ENCODE measurements around the gene FGD3.
"Not testable (repeated sequence)": the region's sequence is repeated elsewhere in the genome, so short reads cannot be mapped to it uniquely, and the experiment has no call there.

FGD3 gene

DNA sequence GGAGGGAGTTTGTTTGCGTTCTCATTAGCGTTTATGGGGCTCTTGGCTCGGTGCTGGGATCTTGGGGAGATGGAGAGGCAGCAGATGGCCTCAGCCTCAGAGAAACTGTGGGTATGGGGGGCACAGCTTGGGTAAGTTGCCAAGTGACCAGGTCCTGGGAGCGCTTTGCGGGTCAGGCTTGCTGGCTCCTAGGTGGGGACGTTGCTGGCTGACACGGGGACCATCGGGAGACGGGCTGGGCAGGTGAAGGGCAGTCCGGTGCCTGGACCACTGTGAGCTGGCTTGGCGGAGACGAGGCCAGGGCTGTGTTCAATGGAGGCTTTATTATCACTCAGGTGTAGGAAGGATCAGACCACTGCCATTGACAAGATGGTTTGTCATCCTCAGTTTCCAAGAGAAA is 30.0 kb downstream of the FGD3 start:
- DNase-seq (ENCODE audit: insufficient read length, low spot score) = no peak
- no peak for FAIRE-seq
- no peak for TF ChIP-seq POLR2A (IDR thresholded peaks at IDR 0.05; ENCODE audit: low read depth, low read length)

DNA sequence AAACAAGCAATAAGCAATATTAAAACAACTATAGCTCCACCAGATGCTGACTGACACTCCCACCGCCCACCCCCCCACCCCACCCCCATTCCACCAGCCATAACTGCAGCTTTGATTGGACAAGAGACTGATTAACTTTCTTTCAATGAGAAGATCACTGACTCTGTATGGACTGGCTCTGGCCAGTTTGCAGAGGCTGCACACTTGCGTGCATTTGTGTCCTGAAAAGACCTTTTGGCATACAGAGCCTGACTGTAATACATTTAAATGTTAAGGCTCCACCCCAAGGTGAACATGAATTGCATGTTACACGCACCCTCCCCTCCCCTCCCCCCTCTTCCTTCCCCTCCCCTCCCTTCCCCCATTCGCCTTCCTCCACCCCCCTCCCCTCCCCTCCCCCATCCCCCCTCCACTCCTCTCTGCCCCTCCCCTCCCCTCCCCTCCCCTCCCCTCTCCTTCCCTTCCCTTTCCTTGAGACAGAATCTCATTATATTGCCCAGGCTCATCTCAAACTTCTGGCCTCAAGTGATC is 31.1 kb downstream of the FGD3 start:
- FAIRE-seq (no peak), DNase-seq (ENCODE audit: insufficient read length, low spot score) (no peak)
- TF ChIP-seq POLR2A (IDR thresholded peaks at IDR 0.05; ENCODE audit: low read depth, low read length) = no peak

DNA sequence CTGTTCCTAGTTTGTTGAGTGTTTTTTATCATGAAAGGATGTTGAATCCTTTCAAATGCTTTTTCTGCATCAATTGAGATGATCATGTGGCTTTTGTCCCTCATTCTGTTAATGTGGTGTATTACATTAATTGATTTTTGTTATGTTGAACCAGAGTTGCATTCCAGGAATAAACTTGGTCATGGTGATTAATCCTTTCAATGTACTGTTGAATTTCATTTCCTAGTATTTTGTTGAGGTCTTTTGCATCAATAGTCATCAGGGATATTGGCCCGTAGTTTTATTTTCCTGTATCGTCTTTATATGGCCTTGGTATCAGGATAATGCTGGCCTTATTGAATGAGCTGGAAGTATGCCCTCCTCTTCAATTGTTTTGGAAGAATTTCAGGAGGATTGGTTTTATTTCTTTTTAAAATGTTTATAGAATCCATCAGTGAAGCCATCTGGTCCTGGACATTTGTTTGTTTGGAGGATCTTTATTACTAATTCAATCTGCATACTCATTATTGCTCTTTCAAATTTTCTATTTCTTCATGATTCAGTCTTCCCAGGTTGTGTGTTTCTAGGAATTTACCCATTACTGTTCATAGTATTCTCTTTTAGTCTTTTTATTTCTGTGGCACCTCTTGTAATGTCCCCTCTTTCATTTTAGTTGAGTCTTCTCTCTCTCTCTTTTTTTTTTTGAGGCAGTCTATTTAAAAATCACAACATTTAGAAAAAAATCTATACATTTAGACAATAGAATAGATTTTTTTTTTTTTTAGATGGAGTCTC is 32.1 kb downstream of the FGD3 start:
- no peak for FAIRE-seq
- no peak for DNase-seq (ENCODE audit: insufficient read length, low spot score)
- TF ChIP-seq POLR2A (IDR thresholded peaks at IDR 0.05; ENCODE audit: low read depth, low read length) = no peak

DNA sequence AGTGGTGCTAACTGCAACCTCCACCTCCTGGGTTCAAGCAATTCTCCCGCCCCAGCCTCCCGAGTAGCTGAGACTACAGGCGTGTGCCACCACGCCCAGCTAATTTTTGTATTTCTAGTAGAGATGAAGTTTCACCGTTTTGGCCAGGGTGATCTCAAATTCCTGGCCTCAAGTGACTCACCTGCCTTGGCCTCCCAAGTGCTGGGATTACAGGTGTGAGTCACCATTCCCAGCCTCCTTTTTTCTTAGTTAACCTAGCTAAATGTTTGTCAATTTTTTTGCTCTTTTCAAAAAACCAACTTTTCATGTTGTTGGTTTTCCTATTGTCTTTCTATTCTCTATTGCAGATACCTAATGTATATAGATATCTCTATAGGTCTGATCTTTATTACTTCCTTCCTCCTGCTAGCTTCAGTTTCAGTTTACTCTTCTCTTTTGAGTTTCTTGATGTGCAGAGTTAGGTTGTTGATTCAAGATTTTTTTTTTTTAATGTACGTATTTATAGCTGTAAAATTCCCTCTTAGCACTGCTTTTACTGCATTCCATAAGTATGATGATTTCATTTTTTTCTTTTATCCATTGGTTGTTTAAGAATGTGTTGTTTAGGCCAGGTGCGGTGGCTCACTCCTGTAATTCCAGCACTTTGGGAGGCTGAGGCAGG is 32.9 kb downstream of the FGD3 start:
- no peak for FAIRE-seq

DNA sequence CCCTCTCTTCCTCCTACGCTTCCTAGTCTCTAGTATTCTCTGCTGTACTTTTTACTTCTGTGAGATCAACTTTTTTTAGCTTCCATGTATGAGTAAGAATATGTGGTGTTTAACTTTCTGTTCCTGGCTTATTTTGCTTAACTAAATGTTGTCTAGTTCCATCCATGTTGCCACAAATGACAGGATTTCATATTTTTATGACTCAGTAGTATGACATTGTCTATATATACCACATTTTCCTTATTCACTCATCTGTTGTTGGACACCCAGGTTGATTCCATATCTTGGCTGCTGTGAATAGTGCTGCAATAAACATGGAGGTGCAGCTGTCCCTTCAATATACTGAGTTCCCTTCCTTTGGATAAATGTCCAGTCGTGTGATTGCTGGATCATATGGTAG is 34.8 kb downstream of the FGD3 start:
- DNase-seq (ENCODE audit: insufficient read length, low spot score) = no peak
- no peak for TF ChIP-seq POLR2A (IDR thresholded peaks at IDR 0.05; ENCODE audit: low read depth, low read length)
- no peak for FAIRE-seq

More for the DNA sequence above, 32.9 kb downstream of the FGD3 start:
- no peak for DNase-seq (ENCODE audit: insufficient read length, low spot score)
- TF ChIP-seq POLR2A (IDR thresholded peaks at IDR 0.05; ENCODE audit: low read depth, low read length) = no peak

DNA sequence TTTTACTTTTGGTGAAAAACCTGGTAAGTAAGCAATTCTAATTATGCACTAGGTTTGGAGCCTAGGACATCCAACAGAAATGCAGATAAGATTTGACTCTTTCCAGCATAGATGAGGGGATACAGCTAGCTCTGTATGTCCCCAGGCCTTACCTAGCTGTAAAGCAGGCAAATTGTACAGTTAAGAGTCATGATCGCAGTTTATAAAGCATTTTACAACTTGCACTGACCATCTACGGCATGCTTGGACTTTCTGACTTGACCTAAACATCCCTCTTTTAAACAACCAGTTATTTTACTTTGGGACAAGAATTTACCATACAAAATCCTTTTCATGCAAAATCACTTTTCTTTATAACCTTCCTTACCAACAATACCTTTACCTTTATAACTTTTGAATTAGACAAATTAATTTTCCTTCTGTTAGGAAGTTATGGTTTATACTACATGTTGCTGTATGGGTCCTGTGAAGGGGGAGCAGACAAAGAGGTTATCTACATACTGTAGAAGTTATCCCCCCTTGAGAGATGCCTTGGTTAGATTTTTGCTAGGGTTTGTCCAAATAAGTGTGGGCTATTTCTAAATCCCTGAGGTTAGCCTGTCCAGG is 36.8 kb downstream of the FGD3 start:
- no peak for FAIRE-seq
- no peak for TF ChIP-seq POLR2A (IDR thresholded peaks at IDR 0.05; ENCODE audit: low read depth, low read length)
- no peak for DNase-seq (ENCODE audit: insufficient read length, low spot score)

- TF ChIP-seq POLR2A (IDR thresholded peaks at IDR 0.05; ENCODE audit: low read depth, low read length) = no peak
These were observed 37.7 kb downstream of the FGD3 start for GRCh38 chr9:92984976-92985375.

DNA sequence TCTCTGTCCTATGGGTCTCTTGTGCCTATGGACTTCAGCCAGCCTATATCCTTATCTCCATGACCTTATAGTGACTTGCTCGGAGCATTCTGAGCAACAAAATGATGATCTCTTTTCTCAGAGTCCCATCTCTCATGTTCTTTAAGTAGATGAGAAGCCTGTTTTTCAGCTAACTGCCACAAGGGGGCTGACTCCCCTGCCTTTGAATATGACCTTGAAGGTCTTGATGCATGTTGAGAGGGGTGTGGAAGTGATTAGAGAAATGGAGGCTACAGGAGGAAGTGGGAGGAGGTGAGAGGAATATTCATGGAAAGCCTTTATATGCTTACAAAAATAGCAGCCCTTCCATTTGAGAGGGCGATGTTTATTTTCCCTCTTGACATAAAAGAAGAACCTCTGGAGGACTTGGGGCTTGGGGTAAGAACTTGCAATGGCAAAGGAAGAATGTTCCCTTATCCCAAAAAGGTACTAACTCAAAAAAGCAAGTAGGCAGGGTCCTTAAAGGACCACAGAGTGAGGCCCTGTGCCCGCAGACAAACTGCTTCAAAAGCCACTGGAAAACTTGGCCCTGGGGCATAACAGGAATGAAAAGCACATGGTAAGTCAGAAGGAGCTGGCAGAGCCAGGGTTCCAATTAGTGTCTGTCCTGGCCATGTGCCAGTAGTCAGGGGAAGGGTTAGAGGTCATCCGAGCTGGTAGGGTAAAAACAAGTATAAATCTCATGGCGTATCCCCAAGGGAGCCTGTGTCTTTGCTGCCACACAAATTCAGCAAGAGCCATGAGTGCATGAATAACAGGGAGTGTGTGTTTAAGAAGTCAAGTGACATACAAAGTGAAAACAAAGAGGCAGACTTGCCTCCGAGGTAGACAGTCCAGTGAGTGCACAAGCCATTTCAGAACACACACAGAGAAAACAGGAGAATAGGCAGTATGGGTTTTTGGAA is 39.1 kb downstream of the FGD3 start:
- TF ChIP-seq POLR2A (IDR thresholded peaks at IDR 0.05; ENCODE audit: low read depth, low read length) = no peak
- no peak for FAIRE-seq
- no peak for DNase-seq (ENCODE audit: insufficient read length, low spot score)

More at GRCh38 chr9:92984976-92985375, 37.7 kb downstream of the FGD3 start:
- DNase-seq (ENCODE audit: insufficient read length, low spot score) = no peak
- no peak for FAIRE-seq

GRCh38 chr9:92988215-92988768 is 41.0 kb downstream of the FGD3 start:
- DNase-seq (ENCODE audit: insufficient read length, low spot score) (no peak), FAIRE-seq (no peak)
- TF ChIP-seq POLR2A (IDR thresholded peaks at IDR 0.05; ENCODE audit: low read depth, low read length) = no peak

DNA sequence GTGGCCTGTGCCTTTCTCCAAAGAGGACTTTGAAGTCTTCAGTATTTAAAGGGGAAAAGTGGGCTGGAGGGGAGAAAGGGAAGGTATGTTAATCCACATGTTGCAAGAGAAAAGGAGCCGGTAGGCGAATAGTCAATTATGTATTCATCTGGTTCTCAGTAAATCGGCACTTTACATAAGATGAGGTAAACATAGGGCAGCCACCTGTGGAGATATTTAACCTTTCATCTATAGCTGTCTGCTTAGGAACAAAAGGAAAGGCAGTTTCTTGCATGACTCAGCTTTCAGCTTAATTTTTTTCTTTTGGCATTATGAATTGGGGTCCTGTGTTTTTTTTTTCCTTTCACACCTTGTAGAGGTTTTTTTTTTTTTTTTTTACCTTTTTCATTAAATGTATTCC is 42.2 kb downstream of the FGD3 start:
- DNase-seq (ENCODE audit: insufficient read length, low spot score) (no peak), FAIRE-seq (no peak)

GRCh38 chr9:92990461-92990860 is 43.1 kb downstream of the FGD3 start:
- FAIRE-seq (no peak), DNase-seq (ENCODE audit: insufficient read length, low spot score) (no peak)
- no peak for TF ChIP-seq POLR2A (IDR thresholded peaks at IDR 0.05; ENCODE audit: low read depth, low read length)

More for the DNA sequence above, 42.2 kb downstream of the FGD3 start:
- TF ChIP-seq POLR2A (IDR thresholded peaks at IDR 0.05; ENCODE audit: low read depth, low read length) = no peak

DNA sequence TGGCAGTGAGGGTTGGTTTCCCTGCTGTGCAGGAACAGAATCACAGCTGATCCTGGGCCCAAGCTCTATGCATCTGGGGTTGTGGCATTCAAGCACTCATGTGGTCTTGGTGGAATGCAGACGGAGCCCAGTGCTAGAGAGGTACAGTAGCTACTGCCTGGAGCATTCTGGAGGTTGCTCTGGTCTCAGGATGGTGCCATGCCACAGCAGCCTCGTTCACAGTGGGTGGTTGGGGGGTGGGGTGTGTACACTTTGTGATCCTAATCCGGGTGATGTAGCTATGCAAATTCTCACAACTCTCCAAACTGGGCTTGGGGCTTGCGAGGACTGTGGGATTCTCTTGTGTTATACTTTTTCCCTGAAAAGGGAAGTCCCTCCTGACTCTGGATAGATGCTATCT is 45.2 kb downstream of the FGD3 start:
- DNase-seq (ENCODE audit: insufficient read length, low spot score) = no peak
- no peak for TF ChIP-seq POLR2A (IDR thresholded peaks at IDR 0.05; ENCODE audit: low read depth, low read length)
- FAIRE-seq = no peak

DNA sequence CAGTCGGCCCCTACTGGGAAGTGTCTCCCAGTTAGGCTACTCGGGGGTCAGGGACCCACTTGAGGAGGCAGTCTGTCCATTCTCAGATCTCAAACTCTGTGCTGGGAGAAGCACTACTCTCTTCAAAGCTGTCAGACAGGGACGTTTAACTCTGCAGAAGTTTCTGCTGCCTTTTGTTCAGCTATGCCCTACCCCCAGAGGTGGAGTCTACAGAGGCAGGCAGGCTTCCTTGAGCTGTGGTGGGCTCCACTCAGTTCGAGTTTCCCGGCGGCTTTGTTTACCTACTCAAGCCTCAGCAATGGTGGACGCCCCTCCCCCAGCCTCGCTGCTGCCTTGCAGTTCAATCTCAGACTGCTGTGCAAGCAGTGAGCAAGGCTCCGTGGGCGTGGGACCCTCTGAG is 51.5 kb downstream of the FGD3 start:
- not testable (repeated sequence) for FAIRE-seq

More for the DNA sequence above, 51.5 kb downstream of the FGD3 start:
- not testable (repeated sequence) for DNase-seq (ENCODE audit: insufficient read length, low spot score)

Measured in H54 (cell line).